CD4-positive, alpha-beta T cell treated with Interleukin-15 for 4 hours (primary cell): ENCODE measurements around the gene LTA.

Experiments
- DNase-seq: peaks from one replicate; pipeline ENCODE4 v3.0.0-alpha.2; 2020; ENCODE audit warnings: low spot score

LTA gene

GRCh38 chr6:31541658-31542521 lies 30.2 kb upstream of the LTA start, which contains the start of gene DDX39B:
TSS of gene DDX39B (minus strand) at chr6:31542003. CDS start at chr6:31540532, 1,471 bp downstream.
- DNase-seq, result peak; percentile 96

GRCh38 chr6:31543639-31544038 lies 28.4 kb upstream of the LTA start:
- no peak for DNase-seq

GRCh38 chr6:31544676-31545075 lies 27.4 kb upstream of the LTA start:
- DNase-seq, result no peak

- no peak for DNase-seq
These were observed 26.8 kb upstream of the LTA start for GRCh38 chr6:31545291-31545690.

GRCh38 chr6:31546339-31546957 lies 25.6 kb upstream of the LTA start, which contains the start of gene ATP6V1G2:
TSS of gene ATP6V1G2 (minus strand) at chr6:31546608. CDS start at chr6:31546559, 49 bp downstream.
- peak; percentile 88 for DNase-seq

GRCh38 chr6:31546958-31547726 lies 24.9 kb upstream of the LTA start, which contains the start of gene NFKBIL1:
TSS of gene NFKBIL1 (plus strand) at chr6:31547608. CDS start at chr6:31547695, 87 bp downstream.
- peak; percentile 89 for DNase-seq

- no peak for DNase-seq
These were observed 24.2 kb upstream of the LTA start for GRCh38 chr6:31547727-31548543.

GRCh38 chr6:31548544-31548873 lies 23.6 kb upstream of the LTA start:
- no peak for DNase-seq

GRCh38 chr6:31551371-31551770 lies 20.7 kb upstream of the LTA start:
- peak; percentile 78 for DNase-seq

GRCh38 chr6:31556307-31556706 lies 15.8 kb upstream of the LTA start:
- DNase-seq, result no peak

- no peak for DNase-seq
These were observed 14.4 kb upstream of the LTA start for GRCh38 chr6:31557443-31558317.

- no peak for DNase-seq
These were observed 13.8 kb upstream of the LTA start for GRCh38 chr6:31558318-31558625.

- DNase-seq, result peak; percentile 69
These were observed 13.2 kb upstream of the LTA start for GRCh38 chr6:31558631-31559500.

- DNase-seq, result no peak
These were observed 12.5 kb upstream of the LTA start for GRCh38 chr6:31559606-31559957.

- peak; percentile 58 for DNase-seq
These were observed 12.0 kb upstream of the LTA start for GRCh38 chr6:31559958-31560696.

- DNase-seq, result no peak
These were observed 11.4 kb upstream of the LTA start for GRCh38 chr6:31560697-31561058.

GRCh38 chr6:31567531-31568370 lies 4.3 kb upstream of the LTA start:
- no peak for DNase-seq

- DNase-seq, result peak; percentile 83
These were observed 3.5 kb upstream of the LTA start for GRCh38 chr6:31568537-31568961.
